Mesothelial cell of epicardium (in vitro differentiated cells): ENCODE data around the gene ARPC3. TPM values are rescaled to one million over a fixed set of nuclear protein-coding genes. Genes with fewer than 3 reads are reported as not detected.
A peak's percentile ranks its signal among the peaks of the same experiment; 100 is the strongest.

ENCODE experiments used
- DNase-seq, 2 experiments: peaks; one replicate each; pipeline ENCODE4 v3.0.0; 2021; ENCODE audit warnings: low spot score in 2 of 2; ENCODE audit not compliant: unreplicated experiment in 2 of 2
- H3K27ac Mint-ChIP-seq: 2 replicates; pipeline ENCODE4 v1.8.0; 2021; ENCODE audit warnings: mixed read lengths
- H3K27me3 Mint-ChIP-seq: 2 replicates; pipeline ENCODE4 v1.8.0; 2021; ENCODE audit warnings: low read depth, mixed read lengths
- H3K36me3 Mint-ChIP-seq: 2 replicates; pipeline ENCODE4 v1.8.0; 2021; ENCODE audit warnings: mixed read lengths
- H3K4me1 Mint-ChIP-seq: 2 replicates; pipeline ENCODE4 v1.8.0; 2021; ENCODE audit warnings: mixed read lengths
- H3K4me3 Mint-ChIP-seq: 2 replicates; pipeline ENCODE4 v1.8.0; 2021; ENCODE audit warnings: mild to moderate bottlenecking, moderate library complexity, mixed read lengths
- H3K9me3 Mint-ChIP-seq: 2 replicates; pipeline ENCODE4 v1.8.0; 2021; ENCODE audit warnings: mixed read lengths
- total RNA-seq: library from RNA; stranded (reverse); gene quantifications from 3 replicates; pipeline ENCODE4 v1.2.1, GENCODE V29; 2021
- TF ChIP-seq, protein P1 (sequence below): fragments of 200-600 bp; sonication (generic); IDR thresholded peaks from one replicate; pipeline ENCODE4 v1.5.0; 2021; ENCODE audit warnings: antibody characterized with exemption; ENCODE audit not compliant: unreplicated experiment

ARPC3 gene
- total RNA-seq, 1 donor from 2014 or later, result 146 TPM

DNA sequence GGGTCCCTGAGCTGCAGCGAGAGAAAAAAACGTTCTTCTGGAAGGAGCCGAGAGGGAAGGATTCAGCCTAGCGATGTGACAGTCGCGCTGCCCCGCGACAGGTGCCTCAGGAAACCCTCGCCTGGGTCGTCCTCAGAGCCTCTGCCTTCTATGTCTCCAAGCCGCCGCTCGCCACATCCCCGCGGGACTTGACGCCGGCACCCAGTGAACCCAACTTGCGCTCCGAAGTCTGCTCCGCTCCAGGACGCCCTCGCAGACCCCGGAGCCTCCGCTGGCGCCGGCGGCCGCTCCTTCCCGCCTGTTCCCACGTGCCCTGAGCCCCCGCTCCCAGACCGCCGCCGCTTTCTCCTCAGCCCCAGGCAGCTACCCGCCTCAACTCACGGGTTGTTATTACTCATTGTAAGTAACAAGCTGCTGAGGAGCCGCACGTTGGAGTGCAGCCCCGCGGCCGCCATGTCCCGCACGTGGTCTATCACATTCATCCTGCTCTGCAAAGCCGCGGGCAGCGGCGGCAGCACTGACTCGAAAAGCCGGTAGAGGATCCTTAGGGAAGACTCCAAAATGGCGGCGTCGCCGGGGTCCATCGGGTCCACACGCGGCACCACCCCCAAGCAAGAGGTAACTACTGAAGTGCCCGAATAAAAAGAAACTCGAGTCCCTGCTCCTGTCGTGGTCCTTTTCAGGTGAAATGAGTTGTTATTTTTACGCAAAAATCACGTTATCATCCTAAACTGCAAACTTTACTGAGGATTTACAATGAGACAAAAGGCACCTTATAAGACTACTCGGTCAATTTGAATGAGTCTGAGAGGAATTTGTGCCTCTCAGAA lies 46.8 kb downstream of the ARPC3 start, which contains the start of gene ANAPC7:
TSS of gene ANAPC7 (minus strand) at position 563 of the 830 bp plus-strand sequence. CDS start at position 482, 81 bp downstream.
- TF ChIP-seq, protein P1, sequence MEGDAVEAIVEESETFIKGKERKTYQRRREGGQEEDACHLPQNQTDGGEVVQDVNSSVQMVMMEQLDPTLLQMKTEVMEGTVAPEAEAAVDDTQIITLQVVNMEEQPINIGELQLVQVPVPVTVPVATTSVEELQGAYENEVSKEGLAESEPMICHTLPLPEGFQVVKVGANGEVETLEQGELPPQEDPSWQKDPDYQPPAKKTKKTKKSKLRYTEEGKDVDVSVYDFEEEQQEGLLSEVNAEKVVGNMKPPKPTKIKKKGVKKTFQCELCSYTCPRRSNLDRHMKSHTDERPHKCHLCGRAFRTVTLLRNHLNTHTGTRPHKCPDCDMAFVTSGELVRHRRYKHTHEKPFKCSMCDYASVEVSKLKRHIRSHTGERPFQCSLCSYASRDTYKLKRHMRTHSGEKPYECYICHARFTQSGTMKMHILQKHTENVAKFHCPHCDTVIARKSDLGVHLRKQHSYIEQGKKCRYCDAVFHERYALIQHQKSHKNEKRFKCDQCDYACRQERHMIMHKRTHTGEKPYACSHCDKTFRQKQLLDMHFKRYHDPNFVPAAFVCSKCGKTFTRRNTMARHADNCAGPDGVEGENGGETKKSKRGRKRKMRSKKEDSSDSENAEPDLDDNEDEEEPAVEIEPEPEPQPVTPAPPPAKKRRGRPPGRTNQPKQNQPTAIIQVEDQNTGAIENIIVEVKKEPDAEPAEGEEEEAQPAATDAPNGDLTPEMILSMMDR, result no peak
- Mint-ChIP-seq H3K27me3 (no peaks in the 10 kb centered on the region), H3K4me3 (peak within 1 kb of the TSS; percentile 98), H3K27ac (peak within 1 kb of the TSS; percentile 100), H3K36me3 (peaks cover 12% of the 10 kb centered on the region), H3K9me3 (no peaks in the 10 kb centered on the region), H3K4me1 (peaks cover 10% of the 10 kb centered on the region)
- peak; percentile 82 to 92 for DNase-seq

Other genes starting within 250 kb of the ARPC3 start
- gene ATP2A2, start 169.1 kb downstream of the ARPC3 start, total RNA-seq, result 179 to 186 TPM (median 182 TPM) in 3 replicates
- 62.8 to 66.6 TPM (median 66.0 TPM) in 3 replicates for gene ANAPC7, start 46.6 kb downstream of the ARPC3 start, total RNA-seq
- 12.7 to 14.5 TPM (median 13.9 TPM) in 3 replicates for gene GPN3, start 17.9 kb upstream of the ARPC3 start, total RNA-seq
- gene FAM216A, start 18.5 kb upstream of the ARPC3 start, total RNA-seq, result 9.9 to 11.6 TPM (median 10.3 TPM) in 3 replicates
- 71.3 to 77.0 TPM (median 74.2 TPM) in 3 replicates for gene VPS29, start 51.8 kb upstream of the ARPC3 start, total RNA-seq
- 0.51 to 0.73 TPM (median 0.54 TPM) in 3 replicates for gene RAD9B, start 52.0 kb upstream of the ARPC3 start, total RNA-seq
- 14.2 to 15.3 TPM (median 14.5 TPM) in 3 replicates for gene PPTC7, start 133.0 kb upstream of the ARPC3 start, total RNA-seq
- 57.7 to 64.5 TPM (median 63.4 TPM) in 3 replicates for gene TCTN1, start 163.8 kb upstream of the ARPC3 start, total RNA-seq
- gene HVCN1, start 238.8 kb upstream of the ARPC3 start, total RNA-seq, result 5.1 to 7.0 TPM (median 6.1 TPM) in 3 replicates